ENCODE measurements around the gene ABHD5.

ABHD5 gene

DNA sequence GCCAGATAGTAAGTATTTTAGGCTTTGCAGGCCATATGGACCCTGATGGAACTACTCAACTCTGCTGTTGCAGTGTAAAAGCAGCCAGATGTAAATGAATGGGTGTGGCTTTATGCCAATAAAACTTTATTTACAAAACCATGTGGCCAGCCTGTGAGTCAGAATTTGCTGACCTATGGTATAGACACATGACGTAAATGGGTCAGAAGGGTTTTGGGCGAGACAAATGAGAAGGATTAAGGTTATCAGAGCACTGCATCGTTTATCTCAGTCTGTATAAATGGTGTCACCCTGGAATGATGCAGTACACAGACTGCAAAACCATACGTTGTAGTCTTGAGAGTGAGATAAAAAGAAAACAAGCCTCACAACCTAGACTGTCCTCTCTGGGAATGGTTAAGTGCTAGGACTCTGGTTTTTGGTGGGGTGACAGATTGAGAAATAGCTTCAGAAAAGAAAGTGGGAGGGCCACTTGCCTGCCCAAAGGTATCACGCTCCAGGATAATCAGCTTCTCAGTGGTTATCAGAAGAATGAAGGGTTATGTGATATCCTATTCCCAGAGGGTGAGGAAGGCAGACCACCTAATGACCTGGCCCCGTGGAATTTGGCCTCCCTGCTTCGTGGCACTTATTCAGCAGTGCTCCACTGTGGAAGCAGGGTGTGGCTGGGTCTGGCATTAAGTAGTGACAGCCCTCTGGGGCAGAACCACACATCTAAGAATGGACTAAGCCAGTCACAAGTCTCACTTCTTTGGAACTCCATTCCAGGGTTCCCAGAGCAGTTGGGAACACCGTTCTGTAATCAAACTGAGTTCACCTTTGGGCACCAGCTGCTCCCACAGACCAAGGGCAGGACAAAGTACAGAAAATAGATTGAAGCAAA, 46.1 kb downstream of the ABHD5 start:
- Histone ChIP-seq H3K9me3 (ENCODE audit: control insufficient read depth, insufficient read depth, low read depth, low read length) (no peaks in the 10 kb centered on the region), H3K9ac (ENCODE audit: low read length) (no peak overlapping the region), H3K27me3 (ENCODE audit: control insufficient read depth, insufficient read depth, low read length) (no peaks in the 10 kb centered on the region), H3K36me3 (ENCODE audit: control insufficient read depth, insufficient read depth, low read length) (no peaks in the 10 kb centered on the region), H3K27ac (ENCODE audit: low read depth, low read length) (no peak overlapping the region), H3K4me3 (ENCODE audit: low read depth, low read length) (no peak overlapping the region), H3K4me1 (ENCODE audit: control insufficient read depth, insufficient read depth, low read length) (peaks cover 12% of the 10 kb centered on the region)

DNA sequence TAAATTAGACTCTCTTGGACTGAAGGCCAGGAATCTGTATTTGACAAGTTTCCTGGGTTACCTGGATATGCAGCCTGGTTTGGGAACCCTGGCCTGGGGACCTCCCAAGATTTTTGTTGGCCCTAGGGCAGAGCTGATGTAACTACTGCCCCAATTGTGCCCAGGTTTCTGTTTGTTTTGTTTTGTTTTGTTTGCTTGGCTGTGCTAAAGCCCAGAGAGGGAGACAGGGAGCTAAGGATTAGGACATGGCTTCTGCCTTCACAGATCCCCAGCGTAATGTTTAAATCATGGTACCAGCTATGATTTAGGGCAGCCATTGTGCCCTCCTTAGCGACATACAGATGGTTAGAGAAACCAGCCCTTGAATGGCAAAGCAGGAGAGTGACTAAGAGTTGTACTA, 47.6 kb downstream of the ABHD5 start:
- H3K9me3 ChIP-seq (ENCODE audit: control insufficient read depth, insufficient read depth, low read depth, low read length), result no peaks in the 10 kb centered on the region
- H3K4me3 ChIP-seq (ENCODE audit: low read depth, low read length), result no peak overlapping the region
- no peak overlapping the region for H3K9ac ChIP-seq (ENCODE audit: low read length)
- H3K27ac ChIP-seq (ENCODE audit: low read depth, low read length), result no peak overlapping the region
- H3K4me1 ChIP-seq (ENCODE audit: control insufficient read depth, insufficient read depth, low read length), result peaks cover 9% of the 10 kb centered on the region
- no peaks in the 10 kb centered on the region for H3K36me3 ChIP-seq (ENCODE audit: control insufficient read depth, insufficient read depth, low read length)
- no peaks in the 10 kb centered on the region for H3K27me3 ChIP-seq (ENCODE audit: control insufficient read depth, insufficient read depth, low read length)

DNA sequence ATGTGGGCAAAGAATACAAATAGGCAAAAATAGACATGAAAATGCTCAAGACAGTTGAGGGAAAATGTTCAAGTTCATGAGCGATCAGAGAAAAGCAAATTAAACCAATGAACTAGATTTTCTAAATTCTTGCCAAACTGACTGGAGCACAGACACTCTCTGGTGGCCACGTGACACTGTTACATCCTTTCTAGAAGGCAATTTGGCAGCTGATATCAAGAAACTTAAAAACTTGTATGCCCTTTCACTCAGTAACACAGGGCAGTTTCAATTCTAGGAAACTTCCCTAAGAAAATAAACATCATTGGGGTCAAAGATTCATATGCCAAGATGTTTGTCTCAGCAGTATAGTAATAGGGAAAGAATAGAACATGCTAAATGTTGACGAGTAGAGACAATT, 52.2 kb downstream of the ABHD5 start:
- Histone ChIP-seq H3K9ac (ENCODE audit: low read length) (no peak overlapping the region), H3K4me1 (ENCODE audit: control insufficient read depth, insufficient read depth, low read length) (no peaks in the 10 kb centered on the region), H3K36me3 (ENCODE audit: control insufficient read depth, insufficient read depth, low read length) (no peaks in the 10 kb centered on the region), H3K27ac (ENCODE audit: low read depth, low read length) (no peak overlapping the region), H3K4me3 (ENCODE audit: low read depth, low read length) (no peak overlapping the region), H3K9me3 (ENCODE audit: control insufficient read depth, insufficient read depth, low read depth, low read length) (peaks cover 19% of the 10 kb centered on the region), H3K27me3 (ENCODE audit: control insufficient read depth, insufficient read depth, low read length) (no peaks in the 10 kb centered on the region; the same call in 1 of the 2 replicates)

DNA sequence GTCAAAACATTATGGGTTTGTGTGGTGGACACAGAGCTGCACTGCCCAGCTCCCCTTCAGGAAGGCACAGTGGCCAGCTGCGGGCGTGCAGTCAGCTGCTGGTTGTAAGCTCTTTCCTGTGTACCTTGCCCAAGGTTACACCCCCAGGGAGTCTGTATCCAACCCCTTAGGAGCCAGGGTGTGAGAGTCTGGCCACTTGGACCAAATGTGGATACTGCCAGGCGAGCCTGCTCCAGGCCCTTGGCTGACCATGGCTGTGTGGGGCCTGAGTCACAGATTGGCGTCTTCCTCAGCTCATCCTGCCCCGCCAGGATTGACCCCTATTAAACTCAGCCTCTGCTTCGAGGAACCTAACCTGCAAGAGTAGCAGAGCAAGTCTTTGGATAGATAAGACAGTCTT, 56.9 kb downstream of the ABHD5 start:
- H3K27ac ChIP-seq (ENCODE audit: low read depth, low read length), result no peak overlapping the region
- H3K27me3 ChIP-seq (ENCODE audit: control insufficient read depth, insufficient read depth, low read length), result no peaks in the 10 kb centered on the region; the same call in 1 of the 2 replicates
- H3K4me1 ChIP-seq (ENCODE audit: control insufficient read depth, insufficient read depth, low read length), result peaks cover 6% of the 10 kb centered on the region; the same call in 1 of the 2 replicates
- H3K36me3 ChIP-seq (ENCODE audit: control insufficient read depth, insufficient read depth, low read length), result no peaks in the 10 kb centered on the region
- no peak overlapping the region for H3K4me3 ChIP-seq (ENCODE audit: low read depth, low read length)
- peaks cover 23% of the 10 kb centered on the region for H3K9me3 ChIP-seq (ENCODE audit: control insufficient read depth, insufficient read depth, low read depth, low read length)
- H3K9ac ChIP-seq (ENCODE audit: low read length), result no peak overlapping the region

DNA sequence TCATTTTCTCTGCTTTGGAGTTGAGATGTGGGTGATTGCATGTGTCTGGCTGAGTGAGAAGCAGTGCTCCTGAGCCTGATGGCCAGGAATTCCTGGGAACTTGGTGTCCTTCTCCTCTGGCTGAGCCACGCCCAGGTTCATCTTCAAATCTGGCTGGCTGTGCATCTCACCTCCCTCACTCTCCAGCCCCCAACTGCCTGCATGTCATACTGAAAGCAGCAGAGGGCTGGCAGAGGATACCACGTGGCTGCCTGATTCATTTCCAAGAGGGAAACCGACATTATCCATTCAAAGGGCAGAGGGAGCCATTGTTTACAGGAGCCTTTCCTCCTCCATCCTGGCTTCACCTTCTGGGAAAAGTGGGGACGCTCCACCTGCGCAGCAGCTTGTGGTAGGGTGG, 57.4 kb downstream of the ABHD5 start:
- H3K27ac ChIP-seq (ENCODE audit: low read depth, low read length), result no peak overlapping the region
- H3K4me1 ChIP-seq (ENCODE audit: control insufficient read depth, insufficient read depth, low read length), result peaks cover 6% of the 10 kb centered on the region; the same call in 1 of the 2 replicates
- H3K36me3 ChIP-seq (ENCODE audit: control insufficient read depth, insufficient read depth, low read length), result no peaks in the 10 kb centered on the region
- no peak overlapping the region for H3K4me3 ChIP-seq (ENCODE audit: low read depth, low read length)
- no peaks in the 10 kb centered on the region; the same call in 1 of the 2 replicates for H3K27me3 ChIP-seq (ENCODE audit: control insufficient read depth, insufficient read depth, low read length)
- H3K9me3 ChIP-seq (ENCODE audit: control insufficient read depth, insufficient read depth, low read depth, low read length), result peaks cover 23% of the 10 kb centered on the region
- H3K9ac ChIP-seq (ENCODE audit: low read length), result no peak overlapping the region

DNA sequence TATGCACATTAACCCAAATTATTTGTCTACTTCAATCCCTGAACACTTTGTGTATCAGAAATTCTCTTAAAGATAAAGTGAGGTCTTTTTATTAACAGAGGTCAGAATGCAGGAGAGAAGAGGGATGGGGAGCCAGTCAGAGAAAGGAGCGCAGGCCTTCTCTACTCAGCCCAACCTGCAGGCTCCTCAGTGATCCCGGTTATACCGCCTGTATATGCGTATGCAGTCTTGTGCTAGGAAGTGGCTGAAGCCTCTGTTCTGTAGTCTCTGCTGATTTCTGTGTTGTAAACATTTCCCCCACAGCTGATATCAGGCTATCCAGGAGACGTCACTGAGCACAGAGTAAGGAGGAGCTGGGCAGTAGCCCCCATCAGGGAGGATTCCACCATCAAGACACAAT, 57.9 kb downstream of the ABHD5 start:
- no peaks in the 10 kb centered on the region for H3K36me3 ChIP-seq (ENCODE audit: control insufficient read depth, insufficient read depth, low read length)
- H3K27me3 ChIP-seq (ENCODE audit: control insufficient read depth, insufficient read depth, low read length), result no peaks in the 10 kb centered on the region; the same call in 1 of the 2 replicates
- no peak overlapping the region for H3K27ac ChIP-seq (ENCODE audit: low read depth, low read length)
- peaks cover 23% of the 10 kb centered on the region for H3K9me3 ChIP-seq (ENCODE audit: control insufficient read depth, insufficient read depth, low read depth, low read length)
- H3K9ac ChIP-seq (ENCODE audit: low read length), result no peak overlapping the region
- H3K4me1 ChIP-seq (ENCODE audit: control insufficient read depth, insufficient read depth, low read length), result peaks cover 6% of the 10 kb centered on the region; the same call in 1 of the 2 replicates
- H3K4me3 ChIP-seq (ENCODE audit: low read depth, low read length), result no peak overlapping the region

DNA sequence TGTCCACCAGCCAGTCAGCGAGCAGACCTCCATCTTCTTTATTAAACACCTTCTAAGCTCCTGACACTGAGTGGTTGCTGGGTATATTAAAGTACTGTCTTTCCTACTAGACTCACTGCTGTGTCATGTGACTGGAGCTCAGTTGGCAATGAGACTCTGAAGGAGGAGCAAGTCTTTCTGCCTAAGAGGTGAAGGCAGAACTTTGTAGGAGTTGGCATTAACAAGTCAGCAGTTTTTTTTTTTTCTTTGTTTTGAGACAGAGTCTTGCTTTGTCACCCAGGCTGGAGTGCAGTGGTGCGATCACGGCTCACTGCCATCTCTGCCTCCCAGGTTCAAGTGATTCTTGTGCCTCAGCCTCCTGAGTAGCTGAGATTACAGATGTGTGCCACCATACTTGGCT, 62.2 kb downstream of the ABHD5 start:
- H3K36me3 ChIP-seq (ENCODE audit: control insufficient read depth, insufficient read depth, low read length), result no peaks in the 10 kb centered on the region
- H3K4me1 ChIP-seq (ENCODE audit: control insufficient read depth, insufficient read depth, low read length), result peaks cover 16% of the 10 kb centered on the region
- peaks cover 3% of the 10 kb centered on the region; the same call in 1 of the 2 replicates for H3K9me3 ChIP-seq (ENCODE audit: control insufficient read depth, insufficient read depth, low read depth, low read length)
- no peaks in the 10 kb centered on the region for H3K27me3 ChIP-seq (ENCODE audit: control insufficient read depth, insufficient read depth, low read length)
- no peak overlapping the region for H3K4me3 ChIP-seq (ENCODE audit: low read depth, low read length)
- H3K9ac ChIP-seq (ENCODE audit: low read length), result no peak overlapping the region
- no peak overlapping the region for H3K27ac ChIP-seq (ENCODE audit: low read depth, low read length)

DNA sequence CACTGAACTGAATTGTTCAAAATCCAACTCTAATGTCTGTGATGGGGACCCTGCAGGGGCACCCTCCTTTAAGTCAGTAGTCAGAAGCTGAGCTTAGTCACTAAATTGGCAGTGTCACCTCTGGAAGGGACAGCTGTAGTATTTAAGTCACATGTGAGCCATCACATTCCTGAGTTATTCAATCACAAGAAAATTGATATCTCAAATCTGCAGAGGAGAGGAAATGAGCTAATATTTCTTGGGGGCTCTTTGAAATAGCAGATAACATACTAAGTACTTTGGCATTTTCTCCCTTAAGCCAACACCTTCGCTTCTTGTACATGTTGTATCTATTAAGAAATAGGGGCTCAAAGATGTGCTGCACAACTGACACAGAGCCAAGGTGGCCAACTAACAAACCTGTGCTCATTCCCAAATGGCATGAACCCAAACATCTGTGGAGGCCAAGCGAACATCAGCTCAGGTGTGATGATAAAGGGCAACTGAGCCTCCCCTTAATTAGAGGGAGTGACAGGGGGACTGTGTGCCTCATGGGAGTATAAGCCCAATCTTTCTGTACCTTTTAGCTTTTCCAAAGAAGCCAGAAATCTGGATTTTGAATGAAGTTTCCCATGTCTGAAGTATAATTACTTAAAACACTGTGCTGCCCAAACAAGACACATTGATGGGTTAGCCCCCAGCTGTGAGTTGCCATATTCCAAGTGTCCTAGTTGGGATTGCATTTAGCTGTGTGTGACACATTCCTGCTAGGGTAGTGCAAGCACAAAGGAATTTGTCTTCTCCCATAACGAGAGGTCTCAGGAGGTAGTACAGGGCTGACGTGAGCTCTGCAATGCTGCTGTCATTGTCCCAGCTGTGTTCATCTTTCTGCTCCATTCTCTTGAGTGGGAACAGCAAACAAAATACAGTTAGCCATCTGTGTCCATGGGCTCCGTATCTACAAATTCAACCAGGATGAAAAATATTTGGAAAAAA, 63.3 kb downstream of the ABHD5 start:
- no peak overlapping the region for H3K4me3 ChIP-seq (ENCODE audit: low read depth, low read length)
- peaks cover 3% of the 10 kb centered on the region; the same call in 1 of the 2 replicates for H3K9me3 ChIP-seq (ENCODE audit: control insufficient read depth, insufficient read depth, low read depth, low read length)
- no peak overlapping the region for H3K9ac ChIP-seq (ENCODE audit: low read length)
- H3K27ac ChIP-seq (ENCODE audit: low read depth, low read length), result no peak overlapping the region
- no peaks in the 10 kb centered on the region for H3K36me3 ChIP-seq (ENCODE audit: control insufficient read depth, insufficient read depth, low read length)
- H3K27me3 ChIP-seq (ENCODE audit: control insufficient read depth, insufficient read depth, low read length), result no peaks in the 10 kb centered on the region
- peaks cover 17% of the 10 kb centered on the region; the same call in 1 of the 2 replicates for H3K4me1 ChIP-seq (ENCODE audit: control insufficient read depth, insufficient read depth, low read length)

DNA sequence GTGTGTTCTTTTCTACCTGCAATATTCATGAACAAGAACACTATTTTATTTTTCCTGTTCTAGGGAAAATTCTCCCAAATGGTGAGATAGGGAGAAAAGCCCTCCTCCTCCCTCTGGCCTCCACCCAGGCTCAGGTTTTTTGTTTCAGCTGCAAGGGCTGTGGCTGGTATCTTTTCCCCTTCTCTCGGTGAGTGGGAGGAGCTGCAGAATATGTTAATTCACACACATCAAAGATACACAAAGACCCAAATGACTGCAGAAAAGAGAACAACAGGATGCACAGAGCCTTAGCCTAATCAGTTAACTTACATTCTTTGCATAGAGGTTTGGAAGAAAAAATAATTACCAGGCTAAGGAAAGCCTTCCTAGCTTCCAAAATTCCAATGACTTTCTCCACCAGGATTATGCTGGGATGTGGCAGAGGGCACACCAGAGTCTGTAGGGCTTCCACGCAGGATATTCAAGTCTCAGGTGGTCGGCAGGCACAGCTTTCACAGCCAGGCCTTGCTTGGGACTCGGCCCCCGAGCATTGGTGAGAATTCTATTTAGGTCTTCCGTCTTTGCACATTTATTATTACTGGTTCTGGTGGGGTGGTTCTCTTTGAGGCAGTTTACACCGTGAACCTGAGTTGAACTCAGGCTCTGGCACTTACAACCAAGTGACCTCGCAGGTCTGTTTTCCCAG, 64.9 kb downstream of the ABHD5 start:
- H3K9ac ChIP-seq (ENCODE audit: low read length), result no peak overlapping the region
- H3K9me3 ChIP-seq (ENCODE audit: control insufficient read depth, insufficient read depth, low read depth, low read length), result peaks cover 3% of the 10 kb centered on the region; the same call in 1 of the 2 replicates
- no peak overlapping the region for H3K27ac ChIP-seq (ENCODE audit: low read depth, low read length)
- no peaks in the 10 kb centered on the region for H3K27me3 ChIP-seq (ENCODE audit: control insufficient read depth, insufficient read depth, low read length)
- H3K36me3 ChIP-seq (ENCODE audit: control insufficient read depth, insufficient read depth, low read length), result no peaks in the 10 kb centered on the region
- no peak overlapping the region for H3K4me3 ChIP-seq (ENCODE audit: low read depth, low read length)
- H3K4me1 ChIP-seq (ENCODE audit: control insufficient read depth, insufficient read depth, low read length), result peaks cover 23% of the 10 kb centered on the region; the same call in 1 of the 2 replicates

DNA sequence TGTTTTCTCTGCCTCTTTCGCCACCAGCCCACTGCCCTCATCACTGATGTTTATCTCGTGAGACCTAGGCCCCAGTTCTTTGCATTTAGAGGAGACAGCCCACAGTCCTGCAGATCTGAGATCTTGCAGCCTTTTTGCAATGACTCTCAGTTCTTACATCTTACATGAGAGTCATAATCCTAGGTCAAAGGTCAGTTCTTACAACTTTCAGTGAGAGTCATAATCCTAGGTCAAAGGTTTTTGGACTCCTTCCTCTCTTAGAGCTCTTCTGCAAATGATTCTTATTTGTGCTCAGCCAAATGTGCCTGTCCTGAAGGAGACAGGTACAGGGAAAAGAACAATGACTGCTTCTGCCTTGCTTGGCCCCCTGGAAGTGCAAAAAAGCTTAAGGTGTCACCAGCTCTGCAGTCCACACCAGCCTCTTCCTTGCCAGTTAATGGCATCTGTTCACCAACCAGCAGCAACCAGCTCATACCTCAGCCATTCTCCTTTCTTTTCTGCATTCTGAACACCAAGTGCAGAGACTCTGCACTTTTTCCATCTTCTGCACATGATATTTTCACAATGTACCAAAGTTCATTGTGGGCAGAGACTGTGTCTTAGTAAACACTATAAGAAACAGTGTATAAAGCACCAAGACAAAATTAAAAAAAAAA, 67.1 kb downstream of the ABHD5 start:
- Histone ChIP-seq H3K4me3 (ENCODE audit: low read depth, low read length) (no peak overlapping the region), H3K27ac (ENCODE audit: low read depth, low read length) (no peak overlapping the region), H3K9me3 (ENCODE audit: control insufficient read depth, insufficient read depth, low read depth, low read length) (no peaks in the 10 kb centered on the region), H3K9ac (ENCODE audit: low read length) (no peak overlapping the region), H3K27me3 (ENCODE audit: control insufficient read depth, insufficient read depth, low read length) (no peaks in the 10 kb centered on the region), H3K36me3 (ENCODE audit: control insufficient read depth, insufficient read depth, low read length) (no peaks in the 10 kb centered on the region), H3K4me1 (ENCODE audit: control insufficient read depth, insufficient read depth, low read length) (peaks cover 23% of the 10 kb centered on the region; the same call in 1 of the 2 replicates)
